HepG2 (cell line): ENCODE results near the gene ELP1. TPM values are rescaled to one million over a fixed set of nuclear protein-coding genes. Genes with fewer than 3 reads are reported as not detected.

Experiments used
- EP300 ChIP-seq, 3 experiments: sonication (generic) in 1 of 3; formaldehyde crosslinking in 1 of 3; IDR thresholded peaks; 2 replicates each; pipeline versions ENCODE4 v1.5.1 to v1.6.1; 2011 to 2020; ENCODE audit warnings: low read depth in 2 of 3, low read length in 2 of 3, borderline replicate concordance in 1 of 3, improper control_type of control experiment in 1 of 3, mild to moderate bottlenecking in 1 of 3, missing genetic modification reagents in 1 of 3, moderate library complexity in 1 of 3
- MEF2D ChIP-seq: sonication (generic); formaldehyde crosslinking; IDR thresholded peaks from 2 replicates; pipeline ENCODE4 v1.5.1; 2020; ENCODE audit warnings: mild to moderate bottlenecking, missing genetic modification reagents
- PHF8 ChIP-seq: sonication (generic); formaldehyde crosslinking; IDR thresholded peaks from 2 replicates; pipeline ENCODE4 v1.5.0; 2020; ENCODE audit warnings: missing genetic modification reagents
- TSC22D2 ChIP-seq: sonication (generic); formaldehyde crosslinking; IDR thresholded peaks from 2 replicates; pipeline ENCODE4 v1.5.1; 2020; ENCODE audit warnings: missing genetic modification reagents, mild to moderate bottlenecking, borderline replicate concordance
- ZBTB7B ChIP-seq: sonication (generic); formaldehyde crosslinking; IDR thresholded peaks from 2 replicates; pipeline ENCODE4 v1.4.0; 2020; ENCODE audit warnings: missing genetic modification reagents
- ZNF253 ChIP-seq: sonication (generic); formaldehyde crosslinking; IDR thresholded peaks from 2 replicates; pipeline ENCODE4 v1.8.0; 2022; ENCODE audit warnings: mild to moderate bottlenecking, missing genetic modification reagents, borderline replicate concordance
- ZNF446 ChIP-seq: sonication (generic); formaldehyde crosslinking; IDR thresholded peaks from 2 replicates; pipeline ENCODE4 v1.5.0; 2020; ENCODE audit warnings: mild to moderate bottlenecking, missing genetic modification reagents
- ZNF724P ChIP-seq: sonication (generic); formaldehyde crosslinking; IDR thresholded peaks from 2 replicates; pipeline ENCODE4 v1.8.0; 2022; ENCODE audit warnings: missing genetic modification reagents, borderline replicate concordance
- polyA plus RNA-seq, 8 experiments: library from polyadenylated mRNA; depleted of rRNA in 3 of 8; stranded (reverse) in 7 of 8; unstranded in 1 of 8; fragments of >200 nt; fragmentation: Illumina TruSeq in 4 of 8; extraction: Trizol in 4 of 8; gene quantifications; 2 replicates each; pipeline versions ENCODE4 v1.2.1 to v1.2.3, GENCODE V29; 2011 to 2016; ENCODE audit warnings: low read depth in 4 of 8, missing spikeins in 1 of 8, mixed read lengths in 1 of 8; ENCODE audit not compliant: insufficient read depth in 1 of 8
- total RNA-seq, 5 experiments: library from RNA; depleted of rRNA; stranded (reverse); fragments of >200 nt; fragmentation: Illumina TruSeq; extraction: Trizol; gene quantifications; 2 replicates each; pipeline ENCODE4 v1.2.3, GENCODE V29; 2016; ENCODE audit warnings: low read depth in 1 of 5
- TF ChIP-seq, protein P1 (sequence below): sonication (generic); formaldehyde crosslinking; IDR thresholded peaks from 2 replicates; pipeline ENCODE4 v1.4.0; 2020; ENCODE audit warnings: missing genetic modification reagents
- TF ChIP-seq, protein P2 (sequence below): sonication (generic); formaldehyde crosslinking; IDR thresholded peaks from 2 replicates; pipeline ENCODE4 v1.4.0; 2020; ENCODE audit warnings: low read depth, mild to moderate bottlenecking, missing genetic modification reagents
- TF ChIP-seq, protein P3 (sequence below): sonication (generic); formaldehyde crosslinking; IDR thresholded peaks from 2 replicates; pipeline ENCODE4 v1.9.0; 2021; ENCODE audit warnings: mild to moderate bottlenecking, missing genetic modification reagents
- TF ChIP-seq, protein P4 (sequence below): sonication (generic); formaldehyde crosslinking; IDR thresholded peaks from 2 replicates; pipeline ENCODE4 v1.4.0; 2020; ENCODE audit warnings: missing genetic modification reagents

The ELP1 gene
- total and polyA plus RNA-seq, 2 of the 13 experiments (the other 11 are each of a cell fraction or from before 2014, with no cell fraction given): 157 to 275 TPM

DNA sequence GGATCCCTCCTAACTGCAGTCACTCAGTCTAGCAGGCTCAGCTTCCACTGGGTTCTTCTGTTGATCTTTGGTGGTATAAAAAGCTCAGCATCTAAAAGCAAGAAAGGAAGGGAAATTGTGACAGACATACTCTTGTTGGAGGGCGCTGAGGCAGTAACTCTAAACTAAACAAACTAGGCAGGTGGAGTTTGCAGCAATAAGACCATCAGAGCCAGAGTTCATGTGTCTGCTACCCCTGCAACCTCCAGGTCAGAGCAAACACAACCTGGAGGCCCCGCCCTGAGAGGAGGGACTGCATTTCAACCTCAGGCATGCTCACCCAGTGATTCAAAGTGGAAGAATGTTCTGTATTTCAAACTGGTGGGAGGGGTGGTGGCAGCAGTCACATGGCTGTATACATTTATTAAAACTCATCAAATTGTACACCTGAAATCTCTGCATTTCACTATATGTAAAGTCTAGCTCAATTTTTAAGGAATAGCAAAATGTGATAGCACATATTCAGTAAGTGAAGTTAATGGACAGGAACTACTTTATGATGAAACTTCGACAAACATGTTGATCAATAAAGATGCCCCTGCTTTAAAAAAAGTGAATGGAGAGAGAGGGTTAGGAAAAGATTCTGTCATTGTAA, 64.7 kb downstream of the ELP1 start (continued):
- TF ChIP-seq, protein P1, sequence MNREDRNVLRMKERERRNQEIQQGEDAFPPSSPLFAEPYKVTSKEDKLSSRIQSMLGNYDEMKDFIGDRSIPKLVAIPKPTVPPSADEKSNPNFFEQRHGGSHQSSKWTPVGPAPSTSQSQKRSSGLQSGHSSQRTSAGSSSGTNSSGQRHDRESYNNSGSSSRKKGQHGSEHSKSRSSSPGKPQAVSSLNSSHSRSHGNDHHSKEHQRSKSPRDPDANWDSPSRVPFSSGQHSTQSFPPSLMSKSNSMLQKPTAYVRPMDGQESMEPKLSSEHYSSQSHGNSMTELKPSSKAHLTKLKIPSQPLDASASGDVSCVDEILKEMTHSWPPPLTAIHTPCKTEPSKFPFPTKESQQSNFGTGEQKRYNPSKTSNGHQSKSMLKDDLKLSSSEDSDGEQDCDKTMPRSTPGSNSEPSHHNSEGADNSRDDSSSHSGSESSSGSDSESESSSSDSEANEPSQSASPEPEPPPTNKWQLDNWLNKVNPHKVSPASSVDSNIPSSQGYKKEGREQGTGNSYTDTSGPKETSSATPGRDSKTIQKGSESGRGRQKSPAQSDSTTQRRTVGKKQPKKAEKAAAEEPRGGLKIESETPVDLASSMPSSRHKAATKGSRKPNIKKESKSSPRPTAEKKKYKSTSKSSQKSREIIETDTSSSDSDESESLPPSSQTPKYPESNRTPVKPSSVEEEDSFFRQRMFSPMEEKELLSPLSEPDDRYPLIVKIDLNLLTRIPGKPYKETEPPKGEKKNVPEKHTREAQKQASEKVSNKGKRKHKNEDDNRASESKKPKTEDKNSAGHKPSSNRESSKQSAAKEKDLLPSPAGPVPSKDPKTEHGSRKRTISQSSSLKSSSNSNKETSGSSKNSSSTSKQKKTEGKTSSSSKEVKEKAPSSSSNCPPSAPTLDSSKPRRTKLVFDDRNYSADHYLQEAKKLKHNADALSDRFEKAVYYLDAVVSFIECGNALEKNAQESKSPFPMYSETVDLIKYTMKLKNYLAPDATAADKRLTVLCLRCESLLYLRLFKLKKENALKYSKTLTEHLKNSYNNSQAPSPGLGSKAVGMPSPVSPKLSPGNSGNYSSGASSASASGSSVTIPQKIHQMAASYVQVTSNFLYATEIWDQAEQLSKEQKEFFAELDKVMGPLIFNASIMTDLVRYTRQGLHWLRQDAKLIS (CRISPR knock-in tag): no peak
- TF ChIP-seq TSC22D2: peak; percentile 76; the same call in 1 of the 2 replicates
- TF ChIP-seq, protein P2, sequence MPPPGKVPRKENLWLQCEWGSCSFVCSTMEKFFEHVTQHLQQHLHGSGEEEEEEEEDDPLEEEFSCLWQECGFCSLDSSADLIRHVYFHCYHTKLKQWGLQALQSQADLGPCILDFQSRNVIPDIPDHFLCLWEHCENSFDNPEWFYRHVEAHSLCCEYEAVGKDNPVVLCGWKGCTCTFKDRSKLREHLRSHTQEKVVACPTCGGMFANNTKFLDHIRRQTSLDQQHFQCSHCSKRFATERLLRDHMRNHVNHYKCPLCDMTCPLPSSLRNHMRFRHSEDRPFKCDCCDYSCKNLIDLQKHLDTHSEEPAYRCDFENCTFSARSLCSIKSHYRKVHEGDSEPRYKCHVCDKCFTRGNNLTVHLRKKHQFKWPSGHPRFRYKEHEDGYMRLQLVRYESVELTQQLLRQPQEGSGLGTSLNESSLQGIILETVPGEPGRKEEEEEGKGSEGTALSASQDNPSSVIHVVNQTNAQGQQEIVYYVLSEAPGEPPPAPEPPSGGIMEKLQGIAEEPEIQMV: no peak
- TF ChIP-seq, protein P3, sequence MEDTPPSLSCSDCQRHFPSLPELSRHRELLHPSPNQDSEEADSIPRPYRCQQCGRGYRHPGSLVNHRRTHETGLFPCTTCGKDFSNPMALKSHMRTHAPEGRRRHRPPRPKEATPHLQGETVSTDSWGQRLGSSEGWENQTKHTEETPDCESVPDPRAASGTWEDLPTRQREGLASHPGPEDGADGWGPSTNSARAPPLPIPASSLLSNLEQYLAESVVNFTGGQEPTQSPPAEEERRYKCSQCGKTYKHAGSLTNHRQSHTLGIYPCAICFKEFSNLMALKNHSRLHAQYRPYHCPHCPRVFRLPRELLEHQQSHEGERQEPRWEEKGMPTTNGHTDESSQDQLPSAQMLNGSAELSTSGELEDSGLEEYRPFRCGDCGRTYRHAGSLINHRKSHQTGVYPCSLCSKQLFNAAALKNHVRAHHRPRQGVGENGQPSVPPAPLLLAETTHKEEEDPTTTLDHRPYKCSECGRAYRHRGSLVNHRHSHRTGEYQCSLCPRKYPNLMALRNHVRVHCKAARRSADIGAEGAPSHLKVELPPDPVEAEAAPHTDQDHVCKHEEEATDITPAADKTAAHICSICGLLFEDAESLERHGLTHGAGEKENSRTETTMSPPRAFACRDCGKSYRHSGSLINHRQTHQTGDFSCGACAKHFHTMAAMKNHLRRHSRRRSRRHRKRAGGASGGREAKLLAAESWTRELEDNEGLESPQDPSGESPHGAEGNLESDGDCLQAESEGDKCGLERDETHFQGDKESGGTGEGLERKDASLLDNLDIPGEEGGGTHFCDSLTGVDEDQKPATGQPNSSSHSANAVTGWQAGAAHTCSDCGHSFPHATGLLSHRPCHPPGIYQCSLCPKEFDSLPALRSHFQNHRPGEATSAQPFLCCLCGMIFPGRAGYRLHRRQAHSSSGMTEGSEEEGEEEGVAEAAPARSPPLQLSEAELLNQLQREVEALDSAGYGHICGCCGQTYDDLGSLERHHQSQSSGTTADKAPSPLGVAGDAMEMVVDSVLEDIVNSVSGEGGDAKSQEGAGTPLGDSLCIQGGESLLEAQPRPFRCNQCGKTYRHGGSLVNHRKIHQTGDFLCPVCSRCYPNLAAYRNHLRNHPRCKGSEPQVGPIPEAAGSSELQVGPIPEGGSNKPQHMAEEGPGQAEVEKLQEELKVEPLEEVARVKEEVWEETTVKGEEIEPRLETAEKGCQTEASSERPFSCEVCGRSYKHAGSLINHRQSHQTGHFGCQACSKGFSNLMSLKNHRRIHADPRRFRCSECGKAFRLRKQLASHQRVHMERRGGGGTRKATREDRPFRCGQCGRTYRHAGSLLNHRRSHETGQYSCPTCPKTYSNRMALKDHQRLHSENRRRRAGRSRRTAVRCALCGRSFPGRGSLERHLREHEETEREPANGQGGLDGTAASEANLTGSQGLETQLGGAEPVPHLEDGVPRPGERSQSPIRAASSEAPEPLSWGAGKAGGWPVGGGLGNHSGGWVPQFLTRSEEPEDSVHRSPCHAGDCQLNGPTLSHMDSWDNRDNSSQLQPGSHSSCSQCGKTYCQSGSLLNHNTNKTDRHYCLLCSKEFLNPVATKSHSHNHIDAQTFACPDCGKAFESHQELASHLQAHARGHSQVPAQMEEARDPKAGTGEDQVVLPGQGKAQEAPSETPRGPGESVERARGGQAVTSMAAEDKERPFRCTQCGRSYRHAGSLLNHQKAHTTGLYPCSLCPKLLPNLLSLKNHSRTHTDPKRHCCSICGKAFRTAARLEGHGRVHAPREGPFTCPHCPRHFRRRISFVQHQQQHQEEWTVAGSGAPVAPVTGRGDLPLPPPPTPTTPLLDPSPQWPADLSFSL (CRISPR knock-in tag): no peak
- 0 out of 2 replicates have a peak, but pooled peaks have one; percentile 25 for TF ChIP-seq PHF8 (CRISPR knock-in tag)
- peak; percentile 53; the same call in 1 of the 2 replicates for TF ChIP-seq MEF2D (CRISPR knock-in tag)
- TF ChIP-seq, protein P4, sequence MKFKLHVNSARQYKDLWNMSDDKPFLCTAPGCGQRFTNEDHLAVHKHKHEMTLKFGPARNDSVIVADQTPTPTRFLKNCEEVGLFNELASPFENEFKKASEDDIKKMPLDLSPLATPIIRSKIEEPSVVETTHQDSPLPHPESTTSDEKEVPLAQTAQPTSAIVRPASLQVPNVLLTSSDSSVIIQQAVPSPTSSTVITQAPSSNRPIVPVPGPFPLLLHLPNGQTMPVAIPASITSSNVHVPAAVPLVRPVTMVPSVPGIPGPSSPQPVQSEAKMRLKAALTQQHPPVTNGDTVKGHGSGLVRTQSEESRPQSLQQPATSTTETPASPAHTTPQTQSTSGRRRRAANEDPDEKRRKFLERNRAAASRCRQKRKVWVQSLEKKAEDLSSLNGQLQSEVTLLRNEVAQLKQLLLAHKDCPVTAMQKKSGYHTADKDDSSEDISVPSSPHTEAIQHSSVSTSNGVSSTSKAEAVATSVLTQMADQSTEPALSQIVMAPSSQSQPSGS (CRISPR knock-in tag): 0 out of 2 replicates have a peak, but pooled peaks have one; percentile 27
- no peak for TF ChIP-seq ZNF446
- peak; percentile 91 for TF ChIP-seq ZBTB7B (CRISPR knock-in tag)
- TF ChIP-seq ZNF253 (CRISPR knock-in tag): no peak
- TF ChIP-seq ZNF724P (CRISPR knock-in tag): no peak
- peak; percentile 15 to 84; a peak in 3 of 4 replicates for TF ChIP-seq EP300 (IDR thresholded peaks at IDR 0.05; ENCODE audit: low read depth in 2 of 2, low read length in 2 of 2)
- TF ChIP-seq EP300 (CRISPR knock-in tag; IDR thresholded peaks at IDR 0.05; ENCODE audit: borderline replicate concordance): peak; percentile 74; the same call in 1 of the 2 replicates
